Endodermal cell (in vitro differentiated cells): Measurements from ENCODE around the gene ZNF407. TPM values are rescaled to one million over a fixed set of nuclear protein-coding genes. Genes with fewer than 3 reads are reported as not detected.

Experiments used
- DNase-seq: peaks from one replicate; pipeline ENCODE4 v3.0.0-alpha.2; 2017
- H3K27ac ChIP-seq: 2 replicates; pipeline ENCODE4 v1.5.1; 2013; ENCODE audit warnings: mild to moderate bottlenecking, low read depth, low read length, moderate library complexity
- H3K27me3 ChIP-seq: 2 replicates; pipeline ENCODE4 v1.6.1; 2013; ENCODE audit warnings: mild to moderate bottlenecking, low read length, moderate library complexity; ENCODE audit not compliant: insufficient read depth, control insufficient read depth, poor library complexity, severe bottlenecking
- H3K36me3 ChIP-seq: 2 replicates; pipeline ENCODE4 v1.7.0; 2013; ENCODE audit warnings: mild to moderate bottlenecking, low read length, moderate library complexity; ENCODE audit not compliant: control insufficient read depth, insufficient read depth
- H3K4me1 ChIP-seq: one replicate; pipeline ENCODE4 v1.7.0; 2013; ENCODE audit warnings: low read length; ENCODE audit not compliant: control insufficient read depth, insufficient read depth
- H3K4me3 ChIP-seq: 2 replicates; pipeline ENCODE4 v1.5.1; 2013; ENCODE audit warnings: mild to moderate bottlenecking, low read length, moderate library complexity
- H3K9ac ChIP-seq: 2 replicates; pipeline ENCODE4 v1.6.1; 2013; ENCODE audit warnings: mild to moderate bottlenecking, low read length, moderate library complexity; ENCODE audit not compliant: poor library complexity, severe bottlenecking; ENCODE audit errors: extremely low read depth
- H3K9me3 ChIP-seq: 2 replicates; pipeline ENCODE4 v1.6.1; 2013; ENCODE audit warnings: mild to moderate bottlenecking, low read length, moderate library complexity; ENCODE audit not compliant: control insufficient read depth
- H3K27ac Mint-ChIP-seq: 2 replicates; pipeline ENCODE4 v1.8.0; 2020; ENCODE audit warnings: mixed read lengths
- H3K27me3 Mint-ChIP-seq: 2 replicates; pipeline ENCODE4 v1.8.0; 2021; ENCODE audit warnings: mild to moderate bottlenecking, mixed read lengths; ENCODE audit not compliant: insufficient read depth
- H3K36me3 Mint-ChIP-seq: 2 replicates; pipeline ENCODE4 v1.8.0; 2020; ENCODE audit warnings: low read depth, mixed read lengths
- H3K4me1 Mint-ChIP-seq: 2 replicates; pipeline ENCODE4 v1.8.0; 2020; ENCODE audit warnings: mixed read lengths
- H3K4me3 Mint-ChIP-seq: 2 replicates; pipeline ENCODE4 v1.8.0; 2020; ENCODE audit warnings: mild to moderate bottlenecking, moderate library complexity, mixed read lengths
- H3K9me3 Mint-ChIP-seq: 2 replicates; pipeline ENCODE4 v1.8.0; 2020; ENCODE audit warnings: mild to moderate bottlenecking, mixed read lengths
- WGBS, 2 experiments: methylation state at CpG; one replicate each; pipeline versions ENCODE4 v1.1.5 to v1.1.7; 2013; ENCODE audit warnings: missing lambda C conversion rate in 2 of 2, mixed read lengths in 1 of 2; ENCODE audit not compliant: insufficient coverage in 1 of 2, insufficient read length in 1 of 2; 5-methylcytosine and 5-hydroxymethylcytosine counted together
- total RNA-seq, 2 donors: library from RNA; stranded (reverse); fragmentation: NEBNext Ultra II Directional in 1 of 2; extraction: Animal tissue kit (Norgen Biotek cat#: 25700) in 1 of 2; gene quantifications; 2 replicates in 1 of 2; 3 replicates in 1 of 2; pipeline ENCODE4 v1.2.1, GENCODE V29; 2021
- TF ChIP-seq, protein P1 (sequence below): fragments of 200-600 bp; sonication (generic); conservative IDR thresholded peaks from 2 replicates; pipeline ENCODE4 v1.5.0; 2021; ENCODE audit warnings: antibody characterized with exemption, mild to moderate bottlenecking

The ZNF407 gene
- total RNA-seq, 2 donors from 2014 or later: 7.6 to 13.1 TPM

DNA sequence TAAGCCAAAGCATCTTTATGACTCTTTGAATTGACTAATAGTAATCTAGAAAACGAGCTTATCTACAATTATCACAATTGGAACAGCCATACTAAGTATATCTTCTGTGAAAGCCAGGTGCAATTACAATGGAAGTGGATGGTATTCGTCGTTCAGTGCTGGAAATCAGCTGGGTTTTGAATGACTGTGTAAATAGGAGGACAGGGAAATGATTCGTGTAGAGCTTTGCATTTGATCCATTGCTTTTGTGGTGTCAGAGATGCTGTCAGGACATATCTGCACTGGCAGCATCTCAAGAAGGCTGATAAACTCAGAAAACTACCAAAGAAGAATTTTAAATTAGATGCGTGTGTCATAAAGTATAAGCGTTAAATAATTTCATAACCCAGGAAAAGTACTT, 187.1 kb downstream of the ZNF407 start:
- Histone ChIP-seq H3K9me3 (no peaks in the 10 kb centered on the region), H3K27me3 (no peaks in the 10 kb centered on the region), H3K4me3 (no peak overlapping the region), H3K4me1 (no peaks in the 10 kb centered on the region), H3K9ac (no peak overlapping the region), H3K27ac (no peak overlapping the region), H3K36me3 (no peaks in the 10 kb centered on the region)
- Mint-ChIP-seq H3K9me3 (no peaks in the 10 kb centered on the region), H3K27ac (no peak overlapping the region), H3K27me3 (no peaks in the 10 kb centered on the region), H3K4me3 (no peak overlapping the region), H3K4me1 (no peaks in the 10 kb centered on the region), H3K36me3 (no peaks in the 10 kb centered on the region)
- DNase-seq: no peak
- TF ChIP-seq, protein P1, sequence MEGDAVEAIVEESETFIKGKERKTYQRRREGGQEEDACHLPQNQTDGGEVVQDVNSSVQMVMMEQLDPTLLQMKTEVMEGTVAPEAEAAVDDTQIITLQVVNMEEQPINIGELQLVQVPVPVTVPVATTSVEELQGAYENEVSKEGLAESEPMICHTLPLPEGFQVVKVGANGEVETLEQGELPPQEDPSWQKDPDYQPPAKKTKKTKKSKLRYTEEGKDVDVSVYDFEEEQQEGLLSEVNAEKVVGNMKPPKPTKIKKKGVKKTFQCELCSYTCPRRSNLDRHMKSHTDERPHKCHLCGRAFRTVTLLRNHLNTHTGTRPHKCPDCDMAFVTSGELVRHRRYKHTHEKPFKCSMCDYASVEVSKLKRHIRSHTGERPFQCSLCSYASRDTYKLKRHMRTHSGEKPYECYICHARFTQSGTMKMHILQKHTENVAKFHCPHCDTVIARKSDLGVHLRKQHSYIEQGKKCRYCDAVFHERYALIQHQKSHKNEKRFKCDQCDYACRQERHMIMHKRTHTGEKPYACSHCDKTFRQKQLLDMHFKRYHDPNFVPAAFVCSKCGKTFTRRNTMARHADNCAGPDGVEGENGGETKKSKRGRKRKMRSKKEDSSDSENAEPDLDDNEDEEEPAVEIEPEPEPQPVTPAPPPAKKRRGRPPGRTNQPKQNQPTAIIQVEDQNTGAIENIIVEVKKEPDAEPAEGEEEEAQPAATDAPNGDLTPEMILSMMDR: no peak
- WGBS, 2 experiments: 86 to 97% methylated on average over 5 to 6 of the region's 6 CpGs

DNA sequence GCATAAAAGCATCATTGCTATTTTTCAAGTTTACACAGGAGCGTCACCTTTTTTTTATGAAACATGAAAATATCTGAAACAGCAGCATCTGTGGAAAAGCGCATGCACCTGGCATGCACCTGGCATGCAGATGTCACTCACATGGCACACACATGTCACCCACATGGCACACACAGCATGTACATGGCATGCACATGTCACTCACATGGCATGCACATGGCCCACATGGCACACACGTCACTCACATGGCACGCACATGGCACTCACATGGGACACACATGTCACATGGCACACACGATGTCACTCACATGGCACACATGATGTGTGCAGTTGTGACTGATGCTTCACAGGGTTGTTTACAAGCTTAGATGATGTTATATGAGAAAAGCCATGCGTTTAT, 188.0 kb downstream of the ZNF407 start:
- Histone ChIP-seq H3K36me3 (no peaks in the 10 kb centered on the region), H3K4me1 (no peaks in the 10 kb centered on the region), H3K9ac (no peak overlapping the region), H3K9me3 (no peaks in the 10 kb centered on the region), H3K27me3 (no peaks in the 10 kb centered on the region), H3K27ac (no peak overlapping the region), H3K4me3 (no peak overlapping the region)
- no peaks in the 10 kb centered on the region for H3K36me3 Mint-ChIP-seq
- no peaks in the 10 kb centered on the region for H3K9me3 Mint-ChIP-seq
- no peaks in the 10 kb centered on the region for H3K4me1 Mint-ChIP-seq
- TF ChIP-seq, protein P1: no peak
- H3K27ac Mint-ChIP-seq: no peak overlapping the region
- WGBS, 2 experiments: 89 to 95% methylated on average over 5 to 6 of the region's 6 CpGs
- H3K27me3 Mint-ChIP-seq: no peaks in the 10 kb centered on the region
- no peak overlapping the region for H3K4me3 Mint-ChIP-seq
- no peak for DNase-seq

DNA sequence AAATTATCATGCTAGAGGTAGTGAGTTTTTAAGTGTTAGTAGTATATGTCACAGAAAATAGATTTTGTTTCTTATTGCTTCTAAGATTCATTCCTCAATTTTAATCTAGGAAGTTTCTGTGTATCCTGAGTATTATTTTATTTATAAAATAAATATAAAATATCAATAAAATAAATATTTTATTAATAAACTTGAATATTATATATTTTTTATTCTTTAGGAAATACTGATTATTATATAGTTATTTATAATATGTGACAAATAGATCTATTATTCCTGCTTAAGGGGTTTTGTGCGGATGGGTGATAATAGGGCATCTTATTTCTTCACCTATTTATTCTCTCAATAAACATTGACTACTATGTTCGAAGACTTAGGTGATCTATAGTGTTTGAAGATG, 191.0 kb downstream of the ZNF407 start:
- H3K9me3 ChIP-seq: no peaks in the 10 kb centered on the region
- no peak overlapping the region for H3K4me3 ChIP-seq
- no peaks in the 10 kb centered on the region for H3K4me1 ChIP-seq
- Mint-ChIP-seq H3K36me3 (no peaks in the 10 kb centered on the region), H3K27me3 (no peaks in the 10 kb centered on the region), H3K9me3 (no peaks in the 10 kb centered on the region), H3K4me1 (no peaks in the 10 kb centered on the region), H3K4me3 (no peak overlapping the region), H3K27ac (no peak overlapping the region)
- H3K36me3 ChIP-seq: no peaks in the 10 kb centered on the region
- no peaks in the 10 kb centered on the region for H3K27me3 ChIP-seq
- no peak for DNase-seq
- TF ChIP-seq, protein P1: no peak
- no peak overlapping the region for H3K9ac ChIP-seq
- 100% methylated on average over 1 of the region's 2 CpGs; no CpG with 5 or more reads in 1 of the 2 experiments for WGBS, 2 experiments
- H3K27ac ChIP-seq: no peak overlapping the region
